NCI-H748 treated with DMSO at 0.1 percent for 48 hours (cell line): ENCODE measurements around the gene ZNF497.
A peak's percentile ranks its signal among the peaks of the same experiment; 100 is the strongest.
"Not testable (repeated sequence)": the region's sequence is repeated elsewhere in the genome, so short reads cannot be mapped to it uniquely, and the experiment has no call there.

Experiments
- DNase-seq: peaks from one replicate; lab custom pipeline; 2025; lab: John Stamatoyannopoulos, UW

Gene ZNF497

DNA sequence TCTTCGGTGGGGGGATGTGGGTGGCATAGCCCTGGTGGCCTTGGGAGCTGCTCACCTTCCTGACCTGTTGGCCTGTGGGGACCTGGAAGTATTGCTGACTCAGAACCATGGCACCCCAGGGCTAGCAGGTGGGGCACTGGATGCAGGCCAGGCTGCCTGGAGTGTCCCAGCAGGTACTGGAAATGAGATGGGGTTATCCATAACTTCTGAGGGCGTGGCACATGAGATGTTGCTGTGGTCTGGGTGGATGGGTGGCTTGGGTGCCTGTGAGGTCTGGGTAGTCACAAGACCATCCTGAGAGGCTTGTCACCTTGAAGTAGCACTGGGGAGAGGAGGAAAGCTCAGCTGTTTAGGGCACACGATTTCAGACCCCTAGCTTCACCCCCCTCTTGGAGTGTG is 32.3 kb upstream of the ZNF497 start:
- DNase-seq = no peak

- no peak for DNase-seq
Measured at GRCh38 chr19:58393725-58394033, 31.1 kb upstream of the ZNF497 start.

DNA sequence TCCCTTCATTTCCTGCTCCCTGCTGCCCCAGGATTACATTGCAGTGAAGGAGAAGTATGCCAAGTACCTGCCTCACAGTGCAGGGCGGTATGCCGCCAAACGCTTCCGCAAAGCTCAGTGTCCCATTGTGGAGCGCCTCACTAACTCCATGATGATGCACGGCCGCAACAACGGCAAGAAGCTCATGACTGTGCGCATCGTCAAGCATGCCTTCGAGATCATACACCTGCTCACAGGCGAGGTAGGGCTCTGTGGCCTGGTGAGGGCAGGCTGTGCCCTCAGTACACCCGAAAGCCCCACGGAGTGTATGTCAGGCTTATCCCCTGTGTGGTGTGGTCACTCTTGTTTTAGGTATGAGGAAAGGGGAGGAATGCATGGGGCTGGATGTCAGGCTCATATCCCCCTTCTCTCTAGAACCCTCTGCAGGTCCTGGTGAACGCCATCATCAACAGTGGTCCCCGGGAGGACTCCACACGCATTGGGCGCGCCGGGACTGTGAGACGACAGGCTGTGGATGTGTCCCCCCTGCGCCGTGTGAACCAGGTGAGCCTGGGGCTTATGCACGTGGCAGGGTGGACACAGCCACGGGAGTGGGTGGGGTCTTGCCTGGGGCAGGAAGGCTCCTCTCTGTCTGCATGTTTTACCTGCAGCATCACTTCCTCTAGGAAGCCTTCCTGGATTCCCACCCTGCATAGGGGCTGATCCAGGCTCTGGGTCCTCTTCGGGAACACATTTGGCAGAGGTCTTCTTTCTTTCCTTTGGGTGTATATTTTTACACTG is 30.6 kb upstream of the ZNF497 start:
- DNase-seq = no peak

- no peak for DNase-seq
Measured at GRCh38 chr19:58388175-58388526, 25.6 kb upstream of the ZNF497 start.

GRCh38 chr19:58387338-58388174 is 25.0 kb upstream of the ZNF497 start:
- DNase-seq = no peak

- DNase-seq = peak; percentile 98
Measured at GRCh38 chr19:58386576-58387337, 24.2 kb upstream of the ZNF497 start, which contains the start of gene RPS5. Gene RPS5 (plus strand): TSS chr19:58387269. CDS start chr19:58388138, 869 bp downstream.

GRCh38 chr19:58385891-58386575 is 23.5 kb upstream of the ZNF497 start:
- DNase-seq = no peak

- no peak for DNase-seq
Measured at GRCh38 chr19:58385313-58385890, 22.9 kb upstream of the ZNF497 start.

- DNase-seq = no peak
Measured at GRCh38 chr19:58382997-58383603, 20.5 kb upstream of the ZNF497 start.

DNA sequence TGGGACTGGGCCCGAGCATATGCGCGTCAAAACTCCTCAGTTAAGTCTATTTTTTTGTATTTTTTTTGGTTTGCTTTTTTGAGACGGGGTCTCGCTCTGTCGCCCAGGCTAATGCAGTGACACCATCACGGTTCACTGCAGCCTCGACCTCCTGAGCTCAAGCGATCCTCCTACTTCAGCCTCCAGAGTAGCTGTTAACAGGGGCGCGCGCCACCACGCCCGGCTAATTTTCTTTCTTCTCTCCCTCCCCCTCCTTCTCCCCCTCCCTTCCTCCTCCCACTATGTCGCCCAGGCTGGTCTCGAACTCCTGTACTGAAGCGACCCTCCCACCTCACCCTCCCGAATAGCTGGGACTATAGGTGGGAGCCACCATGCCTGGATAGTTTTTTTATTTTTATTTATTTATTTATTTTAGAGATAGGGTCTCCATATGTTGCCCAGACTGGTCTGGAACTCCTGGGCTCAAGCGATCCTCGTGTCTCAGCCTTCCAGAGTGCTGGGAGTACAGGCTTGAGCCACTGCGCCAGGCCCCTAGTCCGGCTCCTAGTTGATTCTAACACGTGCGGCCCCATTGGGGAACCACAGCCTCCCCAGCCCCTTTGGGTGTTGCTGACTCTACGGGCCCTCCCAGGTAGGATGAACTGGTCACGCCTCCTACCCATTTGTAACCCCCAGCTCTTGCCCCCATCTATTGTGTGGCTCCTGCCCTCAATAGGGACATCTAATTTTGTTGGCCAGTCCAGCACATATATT is 19.1 kb upstream of the ZNF497 start:
- no peak for DNase-seq

DNA sequence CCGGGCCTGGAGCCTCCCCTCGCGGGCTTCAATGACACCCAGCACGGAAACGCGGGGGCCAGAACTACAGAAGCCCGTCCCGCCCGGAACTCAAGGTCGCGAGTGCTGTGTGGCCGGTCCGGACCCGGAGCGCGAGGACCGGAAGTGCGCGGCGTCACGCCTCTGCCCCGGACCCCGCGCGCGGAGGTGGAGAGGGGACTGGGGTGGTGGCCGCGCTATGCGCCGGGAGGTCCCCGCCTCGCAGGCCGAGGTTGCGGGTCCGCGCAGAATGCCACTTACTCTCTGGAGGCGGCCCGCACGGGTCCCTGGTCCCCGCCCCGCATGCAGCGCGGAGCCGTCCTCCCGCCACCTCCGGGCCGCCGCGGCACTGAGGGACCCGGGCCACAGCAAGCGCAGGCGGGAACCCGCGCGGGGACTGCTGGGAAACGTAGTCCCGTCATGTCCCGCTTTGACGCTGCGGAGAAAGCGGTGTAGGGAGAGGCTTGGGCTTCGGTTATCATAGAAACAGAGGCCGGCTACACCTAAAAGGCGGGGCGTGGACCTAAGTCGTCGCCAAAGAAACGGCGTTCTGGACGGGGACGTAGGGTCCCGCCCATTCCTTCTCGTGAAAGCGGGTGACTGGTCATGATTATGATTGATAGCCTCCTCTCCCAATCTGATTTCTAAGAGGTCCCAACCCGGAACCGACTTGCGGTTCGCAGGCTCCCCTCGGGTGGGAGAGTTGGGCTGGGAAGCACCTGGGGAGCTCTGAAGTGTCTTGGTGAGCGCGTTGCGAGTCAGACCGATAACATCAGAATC is 18.3 kb upstream of the ZNF497 start, which contains the start of gene ZNF837:
ZNF837 (minus strand) TSS at position 369 of the 798 bp plus-strand sequence. CDS start 11,698 bp downstream, outside the sequence.
- peak; percentile 98 for DNase-seq

DNA sequence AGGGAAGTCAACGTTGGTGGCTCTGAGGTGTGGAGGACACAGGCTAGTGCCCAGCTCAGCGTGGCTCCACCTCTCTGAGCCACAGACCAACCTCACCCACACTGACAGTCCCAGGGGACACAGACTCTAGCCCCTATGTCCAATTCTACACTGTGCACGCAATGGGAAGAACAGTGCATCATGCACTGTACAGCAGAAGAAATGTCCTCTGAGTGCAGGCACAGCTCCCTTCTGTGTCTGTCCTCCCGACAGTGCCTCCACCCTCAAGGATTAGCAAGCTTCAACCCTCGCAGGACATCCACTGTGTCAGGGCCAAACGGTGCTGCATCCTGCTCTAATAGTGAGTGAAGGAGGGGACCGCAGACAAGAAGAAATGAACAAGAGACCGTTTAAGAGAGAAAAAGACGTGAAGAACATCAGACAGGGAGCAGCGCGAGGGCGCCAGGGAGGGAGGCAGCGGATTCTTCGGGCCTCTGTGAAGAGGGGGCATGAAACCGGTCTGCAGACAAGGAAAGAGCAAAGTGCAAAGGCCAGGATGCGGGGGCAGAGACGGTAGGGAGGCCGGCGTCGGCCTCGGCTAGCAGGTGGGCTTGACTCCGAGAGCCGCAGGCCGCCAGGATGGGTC is 17.6 kb upstream of the ZNF497 start:
- peak; percentile 53 for DNase-seq

- no peak for DNase-seq
Measured at GRCh38 chr19:58379246-58379645, 16.7 kb upstream of the ZNF497 start.

- not testable (repeated sequence) for DNase-seq
Measured at GRCh38 chr19:58376724-58377123, 14.2 kb upstream of the ZNF497 start.

- DNase-seq = no peak
Measured at GRCh38 chr19:58374200-58374599, 11.6 kb upstream of the ZNF497 start.

GRCh38 chr19:58372311-58373133 is 10.0 kb upstream of the ZNF497 start:
- no peak for DNase-seq

- DNase-seq = no peak
Measured at GRCh38 chr19:58368561-58369360, 6.2 kb upstream of the ZNF497 start.
